Measurements from ENCODE around the gene DYNC1I1. TPM values are rescaled to one million over a fixed set of nuclear protein-coding genes. Genes with fewer than 3 reads are reported as not detected.

DYNC1I1 gene
- total RNA-seq, 2 experiments from 2014 or later = not detected

DNA sequence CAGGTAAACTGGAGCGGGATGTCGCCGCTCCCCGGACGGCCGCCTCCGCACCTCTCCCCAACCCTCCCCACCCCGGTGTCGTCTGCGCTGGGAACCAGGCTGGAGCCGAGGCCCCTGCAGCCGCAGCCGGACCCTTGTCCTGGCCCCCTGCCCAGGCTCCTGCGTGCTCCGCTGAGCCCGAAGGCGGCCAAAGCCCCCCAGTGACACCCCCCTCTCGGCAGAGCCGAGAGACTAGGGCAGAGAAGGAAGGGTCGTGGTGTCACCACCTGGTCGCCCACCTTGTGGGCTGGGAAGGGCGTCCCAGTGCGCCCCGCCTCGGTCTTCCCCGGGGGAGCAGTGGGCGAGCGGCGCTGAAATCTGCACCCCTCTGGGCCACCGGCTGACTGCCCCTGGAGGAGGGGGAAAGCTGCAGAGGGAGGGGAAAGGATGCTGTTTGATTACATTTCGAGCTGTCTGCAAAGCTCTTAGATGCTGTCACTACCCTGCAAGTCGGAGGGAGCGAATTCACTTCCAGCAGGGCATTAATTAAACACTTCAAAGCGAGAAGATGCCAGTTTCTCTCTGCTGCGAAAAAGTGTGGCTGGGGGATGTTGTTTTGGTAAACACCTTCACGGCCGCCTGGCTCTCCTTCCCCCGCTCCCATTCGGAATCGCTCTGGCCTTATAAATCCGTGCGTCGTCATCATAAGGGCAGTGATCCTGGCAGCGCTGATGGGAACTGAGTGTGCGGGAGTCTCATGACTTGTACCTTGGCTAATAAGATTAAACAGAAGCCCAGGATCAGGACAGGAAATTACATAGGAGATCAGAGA lies 622 bp downstream of the DYNC1I1 start:
- CTCF ChIA-PET = no interaction called here
- H3K9me3 Mint-ChIP-seq (ENCODE audit: low read depth) = no peaks in the 10 kb centered on the region
- H3K27me3 Mint-ChIP-seq = peaks cover 32% of the 10 kb centered on the region
- ATAC-seq (no peak), DNase-seq (no peak)
- no peak overlapping the region for H3K27ac Mint-ChIP-seq
- H3K36me3 Mint-ChIP-seq = peaks cover 1% of the 10 kb centered on the region
- H3K4me3 Mint-ChIP-seq = no peak overlapping the region
- peaks cover 4% of the 10 kb centered on the region for H3K4me1 Mint-ChIP-seq

DNA sequence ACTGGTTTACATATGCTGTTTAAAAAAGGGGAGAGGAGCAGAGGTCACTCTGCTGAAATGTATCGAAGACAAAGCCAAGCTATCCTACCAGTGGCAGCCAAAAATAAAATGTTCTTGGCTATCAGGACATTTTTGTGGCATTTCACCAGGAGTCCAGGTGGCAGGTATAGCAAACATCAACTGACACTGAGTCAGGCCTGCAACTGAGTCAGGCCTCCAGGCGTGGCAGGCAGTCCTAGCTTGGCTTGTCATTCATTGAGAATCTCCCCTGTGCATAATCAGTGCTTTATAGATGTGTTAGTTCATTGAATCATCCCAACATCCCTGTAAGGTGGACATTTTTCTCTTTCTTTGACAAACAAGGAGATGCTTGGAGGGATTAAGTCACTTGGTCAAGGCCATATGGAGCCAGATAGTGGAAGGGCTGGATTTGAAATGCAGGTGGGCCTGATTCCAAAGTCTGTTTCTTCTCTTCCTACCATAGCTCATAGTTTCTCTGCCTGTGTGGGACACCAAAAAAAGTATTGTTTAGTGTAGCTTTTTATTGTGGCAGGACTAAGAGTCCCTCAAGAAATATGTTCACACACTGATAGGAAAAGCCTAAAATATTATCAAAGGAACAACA lies 4.3 kb downstream of the DYNC1I1 start:
- no peak overlapping the region for H3K4me3 Mint-ChIP-seq
- no peak for DNase-seq
- peaks cover 2% of the 10 kb centered on the region for H3K4me1 Mint-ChIP-seq
- no peak for ATAC-seq
- no peaks in the 10 kb centered on the region for H3K9me3 Mint-ChIP-seq (ENCODE audit: low read depth)
- no peak overlapping the region for H3K27ac Mint-ChIP-seq
- CTCF ChIA-PET = no interaction called here
- no peaks in the 10 kb centered on the region for H3K36me3 Mint-ChIP-seq
- peaks cover 25% of the 10 kb centered on the region for H3K27me3 Mint-ChIP-seq

DNA sequence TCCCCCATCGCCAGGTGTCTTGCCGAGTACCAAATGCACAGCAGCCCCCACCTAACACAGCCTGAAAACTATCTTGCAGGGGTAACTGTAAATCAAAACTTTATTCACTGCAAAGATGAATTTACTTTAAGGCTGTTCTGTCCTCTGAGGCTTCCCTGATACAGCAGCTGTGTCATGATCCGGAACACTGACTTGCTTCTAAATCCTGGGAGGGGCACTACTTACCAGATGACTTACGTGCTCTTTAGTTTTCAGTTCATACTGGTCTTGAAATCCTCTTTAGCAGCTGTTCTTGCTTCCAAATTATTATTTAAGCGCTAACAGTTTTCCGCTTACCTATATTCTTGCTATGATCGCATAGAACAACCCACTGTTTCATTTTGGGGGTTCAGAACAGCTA lies 4.9 kb downstream of the DYNC1I1 start:
- Mint-ChIP-seq H3K27ac (no peak overlapping the region), H3K27me3 (peaks cover 20% of the 10 kb centered on the region), H3K9me3 (ENCODE audit: low read depth) (no peaks in the 10 kb centered on the region), H3K4me1 (peaks cover under 1% of the 10 kb centered on the region), H3K4me3 (no peak overlapping the region), H3K36me3 (no peaks in the 10 kb centered on the region)
- ATAC-seq = no peak
- CTCF ChIA-PET = no interaction called here
- DNase-seq = no peak

DNA sequence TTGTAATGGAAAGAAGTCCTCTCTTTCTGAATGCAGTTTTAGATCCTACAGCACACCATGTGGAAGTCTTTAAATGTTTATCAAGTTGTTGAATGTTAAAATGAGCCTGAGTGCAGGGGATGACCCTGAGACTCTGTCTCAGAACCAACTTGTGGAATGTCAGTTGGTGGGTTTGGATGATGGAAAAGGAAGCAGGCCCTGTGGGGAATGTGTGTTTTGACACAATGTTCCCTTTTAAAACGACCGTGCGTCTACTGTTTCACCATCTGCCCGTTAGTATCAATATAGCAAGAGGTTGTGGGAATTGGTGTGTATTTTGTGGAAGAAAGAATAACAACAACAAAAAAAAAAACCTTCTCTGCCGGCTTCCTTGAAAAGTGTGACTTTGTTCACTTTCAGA lies 8.3 kb downstream of the DYNC1I1 start:
- H3K27me3 Mint-ChIP-seq = no peaks in the 10 kb centered on the region
- H3K4me3 Mint-ChIP-seq = no peak overlapping the region
- ATAC-seq (no peak), DNase-seq (no peak)
- H3K27ac Mint-ChIP-seq = no peak overlapping the region
- CTCF ChIA-PET = no interaction called here
- H3K4me1 Mint-ChIP-seq = no peaks in the 10 kb centered on the region
- H3K36me3 Mint-ChIP-seq = no peaks in the 10 kb centered on the region
- H3K9me3 Mint-ChIP-seq (ENCODE audit: low read depth) = no peaks in the 10 kb centered on the region

DNA sequence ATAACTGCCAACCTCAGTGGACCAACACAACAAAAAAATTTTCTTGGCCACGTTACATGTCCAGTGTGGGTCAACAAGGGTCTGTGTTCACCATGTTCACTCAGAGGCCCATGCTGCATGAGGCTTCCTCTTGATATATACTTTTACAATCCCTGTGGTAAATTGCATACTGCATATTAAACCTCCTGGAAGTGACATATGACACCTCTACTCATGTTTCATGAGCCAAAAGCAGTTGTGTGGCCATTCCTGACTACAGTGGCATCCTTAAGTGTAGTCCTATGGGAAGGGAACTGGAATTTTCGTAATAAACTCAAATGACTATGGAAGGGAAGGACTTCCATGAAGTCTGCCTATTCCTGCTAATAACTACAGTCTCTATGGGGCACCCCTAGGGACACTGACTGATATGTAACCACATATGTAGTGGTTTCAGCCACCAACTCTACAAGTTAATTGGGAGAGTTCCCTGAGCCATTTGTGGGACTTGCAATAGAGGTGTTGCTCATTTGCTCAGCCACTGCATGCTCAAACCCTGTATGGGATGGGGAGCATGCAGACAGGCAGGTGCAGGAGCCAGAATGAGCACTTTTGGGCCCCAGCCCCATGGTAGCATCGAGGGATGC lies 9.7 kb downstream of the DYNC1I1 start:
- H3K27ac Mint-ChIP-seq = no peak overlapping the region
- no peak for DNase-seq
- no peak overlapping the region for H3K4me3 Mint-ChIP-seq
- no peaks in the 10 kb centered on the region for H3K27me3 Mint-ChIP-seq
- H3K9me3 Mint-ChIP-seq (ENCODE audit: low read depth) = no peaks in the 10 kb centered on the region
- no peaks in the 10 kb centered on the region for H3K4me1 Mint-ChIP-seq
- CTCF ChIA-PET = no interaction called here
- ATAC-seq = no peak
- no peaks in the 10 kb centered on the region for H3K36me3 Mint-ChIP-seq

DNA sequence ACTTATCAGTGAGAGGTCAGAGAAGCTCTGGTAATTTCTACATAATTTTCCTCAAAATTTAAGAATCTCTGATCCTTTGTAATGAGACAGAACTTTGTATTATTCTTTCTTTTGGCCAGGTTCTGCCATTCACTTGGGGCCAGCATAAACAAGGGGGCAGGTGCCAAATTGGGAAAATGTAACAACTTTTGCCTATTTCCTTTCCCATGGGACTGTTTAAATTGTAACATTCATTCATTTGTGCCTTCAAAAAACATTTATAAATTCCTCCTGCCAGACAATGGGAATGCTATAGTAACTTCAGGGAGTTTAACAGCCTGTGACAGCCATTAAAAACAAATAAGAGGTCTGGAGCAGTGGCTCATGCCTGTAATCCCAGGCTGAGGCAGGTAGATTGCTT lies 12.4 kb downstream of the DYNC1I1 start:
- H3K4me3 Mint-ChIP-seq = no peak overlapping the region

DNA sequence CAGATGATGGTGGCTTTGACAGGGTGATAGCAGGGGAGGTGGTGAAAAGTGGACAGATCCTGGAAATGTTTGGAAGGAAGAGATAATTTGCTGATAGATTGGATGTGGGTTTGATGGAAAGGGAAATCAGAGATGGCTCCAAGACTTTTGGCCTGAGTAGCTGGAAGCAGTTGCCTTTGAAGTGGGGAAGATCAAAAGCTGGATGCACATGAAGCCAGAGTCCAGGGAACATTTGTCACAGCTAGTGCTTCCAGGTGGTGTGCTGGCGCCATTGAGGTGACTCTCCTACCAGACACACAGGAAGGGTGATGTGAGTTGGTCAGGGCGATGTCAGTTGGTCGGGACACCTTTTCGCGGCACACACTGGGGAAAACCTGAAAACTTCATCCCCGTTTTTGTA lies 15.9 kb downstream of the DYNC1I1 start:
- CTCF ChIA-PET = no interaction called here
- ATAC-seq (no peak), DNase-seq (no peak)
- Mint-ChIP-seq H3K4me1 (no peaks in the 10 kb centered on the region), H3K27me3 (no peaks in the 10 kb centered on the region), H3K27ac (no peak overlapping the region), H3K4me3 (no peak overlapping the region), H3K36me3 (no peaks in the 10 kb centered on the region), H3K9me3 (ENCODE audit: low read depth) (no peaks in the 10 kb centered on the region)

More for the DNA sequence above, 12.4 kb downstream of the DYNC1I1 start:
- Mint-ChIP-seq H3K9me3 (ENCODE audit: low read depth) (no peaks in the 10 kb centered on the region), H3K27ac (no peak overlapping the region), H3K27me3 (no peaks in the 10 kb centered on the region), H3K36me3 (no peaks in the 10 kb centered on the region), H3K4me1 (no peaks in the 10 kb centered on the region)
- DNase-seq = no peak
- ATAC-seq = no peak
- CTCF ChIA-PET = no interaction called here

DNA sequence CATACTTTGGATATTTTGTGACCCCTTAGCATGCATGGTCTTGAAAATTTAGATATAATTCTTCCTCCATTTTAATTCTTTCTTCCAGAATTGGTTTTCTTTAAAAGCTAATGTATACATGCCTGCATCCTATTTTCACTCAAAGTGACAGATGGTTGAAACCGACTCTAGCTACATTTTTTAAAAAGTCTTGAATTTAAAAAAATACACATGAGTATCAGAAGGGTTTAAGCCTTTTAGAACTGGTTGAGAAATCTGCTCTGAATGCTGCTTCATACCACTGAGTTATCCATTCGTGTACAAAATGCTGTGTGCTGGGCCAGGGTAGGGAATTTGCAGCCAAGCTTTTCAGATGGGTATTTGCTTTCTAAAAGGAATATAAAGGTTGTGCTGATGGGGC lies 16.5 kb downstream of the DYNC1I1 start:
- ATAC-seq = no peak
- H3K4me3 Mint-ChIP-seq = no peak overlapping the region
- CTCF ChIA-PET = no interaction called here
- no peaks in the 10 kb centered on the region for H3K9me3 Mint-ChIP-seq (ENCODE audit: low read depth)
- no peaks in the 10 kb centered on the region for H3K4me1 Mint-ChIP-seq
- H3K27me3 Mint-ChIP-seq = no peaks in the 10 kb centered on the region
- no peak for DNase-seq
- no peak overlapping the region for H3K27ac Mint-ChIP-seq
- H3K36me3 Mint-ChIP-seq = no peaks in the 10 kb centered on the region

DNA sequence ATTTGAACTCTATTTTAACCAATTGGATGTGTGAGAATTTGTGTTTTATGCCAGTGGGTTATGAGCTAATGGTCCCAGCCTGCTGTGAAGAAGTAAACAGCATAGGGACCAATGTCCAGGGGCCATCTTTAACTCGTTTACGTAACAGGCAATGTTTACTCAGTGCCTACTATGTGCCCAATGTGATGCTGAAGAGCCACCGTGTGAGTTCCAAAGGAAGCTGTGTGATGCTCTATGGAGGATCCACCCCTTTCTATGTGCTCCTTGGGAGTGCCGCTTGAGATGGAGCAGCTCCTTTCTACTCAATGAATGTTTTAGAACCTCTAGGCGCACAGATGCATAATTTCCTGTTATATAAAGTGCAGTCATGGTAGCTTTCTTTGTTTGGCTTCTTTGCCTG lies 21.3 kb downstream of the DYNC1I1 start:
- CTCF ChIA-PET = no interaction called here
- Mint-ChIP-seq H3K27me3 (no peaks in the 10 kb centered on the region), H3K9me3 (ENCODE audit: low read depth) (no peaks in the 10 kb centered on the region), H3K4me3 (no peak overlapping the region), H3K36me3 (no peaks in the 10 kb centered on the region), H3K4me1 (no peaks in the 10 kb centered on the region), H3K27ac (no peak overlapping the region)
- no peak for ATAC-seq
- no peak for DNase-seq

DNA sequence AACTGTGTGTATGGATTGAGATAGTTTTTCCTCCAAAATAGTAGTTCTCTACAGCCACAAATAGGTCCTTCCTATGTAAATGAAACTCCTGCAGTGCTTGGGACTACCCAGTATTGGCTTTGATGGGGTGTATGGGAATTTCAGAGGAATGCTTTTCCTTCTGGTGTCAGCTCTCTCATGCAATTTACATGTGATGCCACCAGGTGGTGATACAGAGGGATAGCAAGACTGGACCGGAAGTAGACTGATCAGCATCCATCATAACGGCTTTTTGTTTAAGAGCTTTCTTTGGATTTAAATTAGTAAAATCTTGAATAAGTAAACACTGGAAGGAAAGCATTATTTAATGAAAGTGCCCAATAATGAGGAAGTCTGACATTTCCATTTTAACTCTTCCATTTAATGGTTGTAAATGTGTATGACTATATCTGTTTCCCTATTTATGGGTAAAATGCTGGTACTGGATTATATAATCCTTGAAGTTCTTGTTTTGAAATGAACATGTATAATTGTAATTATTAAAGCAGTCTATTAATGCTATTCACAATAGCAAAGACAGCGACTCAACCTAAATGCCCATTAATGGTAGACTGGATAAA lies 22.7 kb downstream of the DYNC1I1 start:
- DNase-seq (no peak), ATAC-seq (no peak)
- no peaks in the 10 kb centered on the region for H3K4me1 Mint-ChIP-seq
- no peak overlapping the region for H3K27ac Mint-ChIP-seq
- no peaks in the 10 kb centered on the region for H3K36me3 Mint-ChIP-seq
- no peaks in the 10 kb centered on the region for H3K9me3 Mint-ChIP-seq (ENCODE audit: low read depth)
- H3K27me3 Mint-ChIP-seq = peaks cover 1% of the 10 kb centered on the region
- CTCF ChIA-PET = interaction anchor here (0.6 kb wide), 2 partner anchors 69 to 105 kb away, joined by 3 read pairs; no protein-coding TSS in a partner anchor
- no peak overlapping the region for H3K4me3 Mint-ChIP-seq

DNA sequence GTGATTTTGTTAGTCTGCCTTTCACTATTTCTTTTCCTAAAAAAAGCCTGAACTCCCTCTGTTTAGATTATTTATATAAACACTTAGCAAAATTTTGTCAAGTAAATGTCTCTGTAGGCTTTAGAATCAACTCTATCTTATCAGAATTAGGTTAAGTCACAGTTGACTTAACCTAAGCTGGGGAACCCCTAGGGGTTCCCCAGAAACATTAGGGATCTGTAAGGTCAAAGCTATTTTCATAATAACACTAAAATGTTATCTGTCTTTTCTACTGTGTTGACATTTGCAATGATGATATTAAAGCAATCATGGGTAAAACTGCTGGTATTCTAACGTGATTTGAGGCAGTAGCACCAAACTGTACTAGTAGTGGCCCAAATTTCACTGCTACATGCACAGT lies 24.3 kb downstream of the DYNC1I1 start:
- Mint-ChIP-seq H3K27me3 (peaks cover 3% of the 10 kb centered on the region), H3K9me3 (ENCODE audit: low read depth) (no peaks in the 10 kb centered on the region), H3K36me3 (no peaks in the 10 kb centered on the region), H3K27ac (no peak overlapping the region), H3K4me1 (no peaks in the 10 kb centered on the region), H3K4me3 (no peak overlapping the region)
- no peak for ATAC-seq
- CTCF ChIA-PET = no interaction called here
- no peak for DNase-seq

DNA sequence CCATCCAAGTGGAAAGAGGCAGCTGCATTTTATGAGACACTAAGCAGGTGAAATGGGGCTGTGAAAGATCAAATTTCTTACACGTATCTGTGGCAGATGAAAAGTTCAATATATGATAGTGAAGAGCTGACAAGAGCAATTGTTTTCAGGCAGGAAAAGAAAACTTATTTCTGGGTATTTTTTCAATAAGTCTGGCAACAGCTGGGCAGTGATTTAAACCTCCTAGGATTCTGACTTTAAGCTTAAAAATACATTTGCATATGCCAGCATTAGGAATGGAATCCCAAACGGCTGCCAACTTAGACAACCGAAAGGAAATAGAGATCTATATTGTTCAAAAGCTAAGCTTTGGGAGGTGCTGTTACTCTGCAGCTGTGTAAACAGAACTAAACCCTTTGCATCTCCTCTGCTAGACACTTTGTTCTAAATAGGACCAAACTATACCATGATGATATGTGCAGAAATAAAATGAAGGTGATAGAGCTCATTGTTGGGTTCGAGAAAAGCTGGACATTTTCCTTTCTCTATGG lies 26.1 kb downstream of the DYNC1I1 start:
- CTCF ChIA-PET = no interaction called here
- H3K9me3 Mint-ChIP-seq (ENCODE audit: low read depth) = no peaks in the 10 kb centered on the region
- no peak overlapping the region for H3K4me3 Mint-ChIP-seq
- no peaks in the 10 kb centered on the region for H3K4me1 Mint-ChIP-seq
- DNase-seq (no peak), ATAC-seq (no peak)
- no peaks in the 10 kb centered on the region for H3K36me3 Mint-ChIP-seq
- peaks cover 3% of the 10 kb centered on the region for H3K27me3 Mint-ChIP-seq
- H3K27ac Mint-ChIP-seq = no peak overlapping the region

DNA sequence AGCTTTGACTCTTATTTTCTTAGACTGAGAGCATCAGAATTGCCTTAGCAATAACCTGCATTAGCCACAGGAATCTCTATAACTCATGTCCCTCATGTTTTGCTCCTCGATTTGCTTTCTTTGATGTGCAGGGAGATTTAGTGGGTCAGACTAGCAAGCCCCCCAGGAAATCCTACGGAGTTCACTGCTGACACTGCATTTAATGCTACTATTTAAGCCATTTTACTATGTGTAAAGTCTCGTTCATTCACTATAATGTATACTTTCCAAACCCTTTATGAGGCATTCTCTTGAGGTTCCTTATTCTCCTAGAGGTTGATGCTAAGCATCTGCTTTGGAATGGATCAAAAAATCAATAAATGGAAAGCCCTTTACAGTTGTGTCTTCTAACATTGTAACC lies 28.4 kb downstream of the DYNC1I1 start:
- ATAC-seq = no peak
- Mint-ChIP-seq H3K27me3 (peaks cover 3% of the 10 kb centered on the region), H3K4me3 (no peak overlapping the region), H3K27ac (no peak overlapping the region), H3K36me3 (no peaks in the 10 kb centered on the region), H3K9me3 (ENCODE audit: low read depth) (no peaks in the 10 kb centered on the region), H3K4me1 (no peaks in the 10 kb centered on the region)
- DNase-seq = no peak
- CTCF ChIA-PET = no interaction called here

DNA sequence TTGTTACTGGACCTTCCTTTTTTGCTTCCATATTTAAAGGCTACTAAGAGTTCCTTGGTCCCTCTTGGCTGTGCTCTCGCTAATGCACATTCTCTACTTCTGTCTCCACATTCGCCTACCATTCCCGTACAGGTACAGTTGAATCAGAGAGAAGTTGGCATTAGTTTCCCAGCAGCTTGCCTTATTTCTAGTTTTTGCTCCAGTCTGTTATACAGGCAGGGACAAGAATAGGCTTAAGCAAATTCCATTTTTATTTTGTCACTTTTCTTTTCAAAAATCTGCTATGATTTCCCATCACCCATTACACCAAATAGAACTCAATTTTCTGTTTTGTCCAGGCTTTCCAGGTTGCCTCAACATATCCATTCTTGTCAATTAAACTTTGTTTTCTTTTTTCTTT lies 29.9 kb downstream of the DYNC1I1 start:
- no peak overlapping the region for H3K4me3 Mint-ChIP-seq
- H3K4me1 Mint-ChIP-seq = no peaks in the 10 kb centered on the region
- H3K27me3 Mint-ChIP-seq = peaks cover 3% of the 10 kb centered on the region
- CTCF ChIA-PET = no interaction called here
- ATAC-seq (no peak), DNase-seq (no peak)
- no peaks in the 10 kb centered on the region for H3K9me3 Mint-ChIP-seq (ENCODE audit: low read depth)
- no peaks in the 10 kb centered on the region for H3K36me3 Mint-ChIP-seq
- H3K27ac Mint-ChIP-seq = no peak overlapping the region
